Measurements from ENCODE around the gene EML3. TPM values are rescaled to one million over a fixed set of nuclear protein-coding genes. Genes with fewer than 3 reads are reported as not detected.
A peak's percentile ranks its signal among the peaks of the same experiment; 100 is the strongest.

Gene EML3
- total RNA-seq, 1 experiment from 2014 or later: 21.7 TPM

DNA sequence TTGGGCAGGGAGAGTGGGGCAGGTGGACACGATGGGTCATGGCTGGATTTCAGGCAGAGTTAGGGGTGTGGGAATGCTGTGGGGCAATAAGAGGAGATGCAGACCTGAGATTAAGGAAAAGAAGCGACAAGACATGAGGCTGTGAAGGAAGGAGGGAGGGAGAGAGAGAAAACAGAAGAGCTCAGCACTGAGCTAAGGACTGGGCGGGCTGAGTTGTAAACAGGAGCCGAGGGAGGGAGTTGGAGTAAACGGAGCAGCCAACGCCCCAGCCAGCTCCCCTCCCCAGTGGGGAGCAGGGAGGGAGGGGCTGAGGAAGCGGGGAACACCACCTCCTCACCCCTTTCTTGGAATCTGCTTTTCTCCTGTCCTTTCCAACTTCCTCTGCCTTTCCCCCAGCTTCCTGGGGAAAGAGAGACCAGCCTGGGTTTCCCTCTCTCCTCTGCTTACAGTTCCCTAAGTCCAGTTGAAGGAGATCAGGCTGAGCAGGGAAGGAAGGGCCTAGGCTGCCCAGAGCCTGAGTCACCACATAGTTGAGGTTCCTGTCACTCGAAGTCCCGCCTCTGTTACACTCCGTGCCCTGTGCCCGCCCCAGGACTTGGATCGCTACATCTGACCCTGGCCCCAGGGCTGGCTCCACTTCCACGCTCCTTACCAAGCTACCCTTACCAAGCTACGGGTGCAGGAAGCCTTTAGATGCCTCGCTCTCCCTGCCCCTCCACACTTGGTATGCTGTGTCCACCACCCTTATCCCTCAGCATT, 59.3 kb downstream of the EML3 start:
- DNase-seq (ENCODE audit: low read depth): peak; percentile 98

DNA sequence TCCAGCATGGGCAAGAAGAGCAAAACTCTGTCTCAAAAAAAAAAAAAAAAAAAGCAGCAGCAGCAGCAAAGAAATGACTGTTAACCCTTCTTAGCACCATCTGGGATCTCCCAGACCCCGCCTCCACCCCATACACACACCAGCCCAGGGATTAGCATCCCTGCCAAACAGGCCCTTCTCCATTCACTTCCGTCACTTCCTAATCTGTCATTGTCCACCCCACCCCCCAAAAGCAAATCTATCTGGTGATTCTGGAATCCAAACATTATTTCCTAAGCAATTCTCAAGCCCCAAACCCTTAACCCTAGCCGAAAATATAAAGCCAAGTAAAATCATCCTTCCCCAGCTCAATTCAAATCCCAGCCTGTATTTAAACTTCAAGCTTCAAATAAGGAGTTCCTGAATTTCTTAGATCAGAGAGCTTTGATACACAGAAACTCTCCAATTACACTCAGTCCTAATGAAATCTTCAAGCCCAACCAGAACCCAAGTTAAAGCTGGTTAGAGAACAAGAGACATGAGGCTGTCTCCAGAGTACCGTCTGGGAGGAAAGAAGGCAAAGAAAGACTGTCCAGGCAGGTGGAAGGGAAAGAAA, 60.0 kb downstream of the EML3 start:
- peak; percentile 58 for DNase-seq (ENCODE audit: low read depth)

Other genes starting within 250 kb of the EML3 start
- gene SCGB1A1, start 193.7 kb downstream of the EML3 start, total RNA-seq (2014; rRNA removed; shearing (Covaris generic)): not detected in 2 replicates
- gene AHNAK, start 66.0 kb downstream of the EML3 start, total RNA-seq (2014; rRNA removed; shearing (Covaris generic)): 51.3 and 141 TPM in 2 replicates
- gene EEF1G, start 38.9 kb downstream of the EML3 start, total RNA-seq (2014; rRNA removed; shearing (Covaris generic)): 940 and 974 TPM in 2 replicates
- 5.2 and 7.6 TPM in 2 replicates for gene TUT1, start 21.3 kb downstream of the EML3 start, total RNA-seq (2014; rRNA removed; shearing (Covaris generic))
- 104 and 148 TPM in 2 replicates for gene MTA2, start 10.9 kb downstream of the EML3 start, total RNA-seq (2014; rRNA removed; shearing (Covaris generic))
- gene ROM1, start 482 bp upstream of the EML3 start, total RNA-seq (2014; rRNA removed; shearing (Covaris generic)): 8.1 and 9.0 TPM in 2 replicates
- 16.6 and 44.9 TPM in 2 replicates for gene B3GAT3, start 9.2 kb upstream of the EML3 start, total RNA-seq (2014; rRNA removed; shearing (Covaris generic))
- gene GANAB, start 33.8 kb upstream of the EML3 start, total RNA-seq (2014; rRNA removed; shearing (Covaris generic)): 142 and 229 TPM in 2 replicates
- 17.1 and 22.1 TPM in 2 replicates for gene INTS5, start 40.5 kb upstream of the EML3 start, total RNA-seq (2014; rRNA removed; shearing (Covaris generic))
- gene C11orf98, start 52.4 kb upstream of the EML3 start, total RNA-seq (2014; rRNA removed; shearing (Covaris generic)): 83.6 and 86.6 TPM in 2 replicates
- 2.0 and 8.7 TPM in 2 replicates for gene CSKMT, start 52.5 kb upstream of the EML3 start, total RNA-seq (2014; rRNA removed; shearing (Covaris generic))
- 9.4 and 12.6 TPM in 2 replicates for gene UQCC3, start 58.9 kb upstream of the EML3 start, total RNA-seq (2014; rRNA removed; shearing (Covaris generic))
- gene LBHD1, start 59.5 kb upstream of the EML3 start, total RNA-seq (2014; rRNA removed; shearing (Covaris generic)): 3.8 and 6.1 TPM in 2 replicates
- 80.6 and 116 TPM in 2 replicates for gene UBXN1, start 66.3 kb upstream of the EML3 start, total RNA-seq (2014; rRNA removed; shearing (Covaris generic))
- gene LRRN4CL, start 76.8 kb upstream of the EML3 start, total RNA-seq (2014; rRNA removed; shearing (Covaris generic)): 0.42 and 1.7 TPM in 2 replicates
- gene BSCL2, start 94.6 kb upstream of the EML3 start, total RNA-seq (2014; rRNA removed; shearing (Covaris generic)): 165 and 183 TPM in 2 replicates
- gene GNG3, start 94.9 kb upstream of the EML3 start, total RNA-seq (2014; rRNA removed; shearing (Covaris generic)): not detected in 2 replicates
- 11.3 and 16.8 TPM in 2 replicates for gene HNRNPUL2, start 114.7 kb upstream of the EML3 start, total RNA-seq (2014; rRNA removed; shearing (Covaris generic))
- gene TTC9C, start 115.7 kb upstream of the EML3 start, total RNA-seq (2014; rRNA removed; shearing (Covaris generic)): 64.6 and 70.6 TPM in 2 replicates
- 6.4 and 10.2 TPM in 2 replicates for gene ZBTB3, start 141.4 kb upstream of the EML3 start, total RNA-seq (2014; rRNA removed; shearing (Covaris generic))
- gene POLR2G, start 148.8 kb upstream of the EML3 start, total RNA-seq (2014; rRNA removed; shearing (Covaris generic)): 178 and 181 TPM in 2 replicates
- gene TAF6L, start 158.6 kb upstream of the EML3 start, total RNA-seq (2014; rRNA removed; shearing (Covaris generic)): 14.5 and 17.3 TPM in 2 replicates
- gene TMEM179B, start 174.6 kb upstream of the EML3 start, total RNA-seq (2014; rRNA removed; shearing (Covaris generic)): 82.1 and 138 TPM in 2 replicates
- 38.7 and 41.7 TPM in 2 replicates for gene TMEM223, start 179.2 kb upstream of the EML3 start, total RNA-seq (2014; rRNA removed; shearing (Covaris generic))
- gene NXF1, start 192.7 kb upstream of the EML3 start, total RNA-seq (2014; rRNA removed; shearing (Covaris generic)): 23.2 and 30.0 TPM in 2 replicates
- gene STX5, start 219.3 kb upstream of the EML3 start, total RNA-seq (2014; rRNA removed; shearing (Covaris generic)): 57.2 and 57.5 TPM in 2 replicates
- gene TEX54, start 220.1 kb upstream of the EML3 start, total RNA-seq (2014; rRNA removed; shearing (Covaris generic)): not detected in 2 replicates
- 55.2 and 61.8 TPM in 2 replicates for gene WDR74, start 226.8 kb upstream of the EML3 start, total RNA-seq (2014; rRNA removed; shearing (Covaris generic))